Fibroblast of upper back skin (primary cell): ENCODE measurements around the gene S100A2.
"Not testable (repeated sequence)": the region's sequence is repeated elsewhere in the genome, so short reads cannot be mapped to it uniquely, and the experiment has no call there.

Experiments
- DNase-seq: peaks from one replicate; pipeline ENCODE4 v3.0.0-alpha.2; 2013

The S100A2 gene

DNA sequence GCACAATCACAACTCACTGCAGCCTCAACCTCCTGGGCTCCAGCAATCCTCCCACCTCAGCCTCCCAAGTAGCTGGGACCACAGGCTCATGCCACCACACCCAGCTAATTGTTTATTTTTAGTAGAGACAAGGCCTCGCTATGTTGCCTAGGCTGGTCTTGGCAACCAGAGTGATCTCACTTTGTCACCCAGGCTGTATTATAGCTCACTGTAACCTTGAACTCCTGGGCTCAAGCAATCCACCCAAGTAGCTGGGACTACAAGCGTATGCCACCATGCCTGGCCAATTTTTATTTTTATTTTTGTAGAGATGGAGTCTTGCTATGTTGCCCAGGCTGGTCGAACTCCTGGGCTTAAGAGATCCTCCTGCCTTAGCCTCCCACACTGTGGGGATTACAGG, 3.6 kb downstream of the S100A2 start:
- DNase-seq, result not testable (repeated sequence)

DNA sequence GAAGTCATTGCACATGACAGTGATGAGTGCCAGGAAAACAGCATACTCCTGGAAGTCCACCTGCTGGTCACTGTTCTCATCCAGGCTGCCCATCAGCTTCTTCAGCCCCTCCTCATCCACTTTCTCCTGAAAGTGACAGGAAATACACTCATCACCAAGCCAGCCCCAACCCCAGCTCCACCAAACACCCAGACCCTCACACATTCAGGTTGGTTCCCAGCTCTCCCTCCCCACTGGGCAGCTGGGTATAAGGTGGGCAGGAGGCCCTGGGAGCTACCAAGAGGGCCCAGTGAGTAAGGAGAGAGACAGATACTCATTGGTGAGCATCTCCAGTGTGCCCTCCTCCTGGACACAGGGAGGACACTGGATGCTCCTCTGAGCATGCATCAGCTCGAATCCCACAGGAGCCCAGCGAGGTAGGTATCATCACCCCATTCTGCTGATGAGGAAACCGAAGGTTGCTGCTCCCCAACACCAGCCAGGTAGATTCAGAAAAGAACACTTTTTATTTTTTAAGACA, 4.1 kb downstream of the S100A2 start:
- DNase-seq, result no peak

DNA sequence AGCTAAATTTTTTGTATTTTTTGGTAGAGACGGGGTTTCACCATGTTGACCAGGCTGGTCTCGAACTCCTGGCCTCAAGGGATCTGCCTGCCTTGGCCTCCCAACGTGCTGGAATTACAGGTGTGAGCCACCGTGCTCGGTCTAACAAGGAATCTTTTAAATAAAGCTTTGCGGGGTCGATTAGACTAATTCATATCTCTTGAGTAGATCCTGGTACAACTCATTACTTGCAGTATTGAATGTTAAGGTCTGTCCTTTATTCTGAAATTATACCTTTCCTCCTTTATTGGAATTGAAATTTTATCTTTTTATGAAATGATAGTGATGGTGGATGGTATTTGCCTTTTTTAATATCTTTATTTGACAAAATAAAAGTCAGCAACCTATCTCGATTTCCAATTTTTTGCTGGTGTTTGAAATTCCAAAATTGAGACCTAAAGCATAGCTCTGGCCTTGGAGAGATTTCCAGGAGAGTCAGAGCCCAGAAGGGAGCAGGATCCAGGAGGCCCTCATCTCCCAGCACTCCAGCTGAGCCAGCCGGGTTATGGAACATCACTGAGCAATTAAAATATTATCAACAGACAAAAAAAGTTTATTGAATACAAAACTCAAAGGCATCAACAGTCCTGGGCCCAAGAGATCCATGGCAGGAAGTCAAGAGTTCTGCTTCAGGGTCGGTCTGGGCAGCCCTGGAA, 4.7 kb downstream of the S100A2 start:
- DNase-seq, result no peak

DNA sequence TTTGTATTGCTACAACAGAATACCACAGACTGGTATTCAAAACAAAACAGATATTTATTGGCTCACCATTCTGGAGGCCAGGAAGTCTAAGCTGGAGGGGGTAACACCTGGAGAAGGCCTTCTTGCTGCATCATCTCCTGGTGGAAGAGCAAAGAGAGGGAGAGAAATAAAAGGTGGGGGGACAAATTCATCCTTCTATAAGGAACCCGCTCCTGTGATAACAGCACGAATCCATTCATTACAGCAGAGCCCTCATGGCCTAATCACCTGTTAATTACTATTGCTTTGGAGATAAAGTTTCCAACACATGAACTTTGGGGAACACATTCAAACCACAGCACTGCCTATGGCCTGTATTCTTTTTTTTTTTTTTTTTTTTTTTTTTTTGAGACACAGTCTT, 5.4 kb downstream of the S100A2 start:
- DNase-seq, result no peak

DNA sequence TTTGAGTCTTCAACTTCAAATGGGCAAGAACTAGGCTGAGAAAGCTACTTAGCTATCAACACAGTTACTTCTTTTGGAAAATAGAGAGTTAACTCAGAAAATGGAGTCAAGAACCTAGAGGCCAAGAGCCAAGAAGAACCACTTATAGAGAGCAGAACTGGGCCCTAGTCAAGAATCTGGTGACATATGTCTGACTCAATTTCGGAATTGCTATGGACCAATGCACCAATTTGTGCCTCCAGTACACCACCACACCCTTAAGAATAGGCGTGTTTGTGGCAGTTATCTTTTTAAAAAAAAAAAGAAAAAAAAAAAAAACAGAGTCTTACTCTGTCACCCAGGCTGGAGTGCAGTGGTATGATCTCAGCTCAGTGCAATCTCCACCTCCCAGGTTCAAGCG, 7.8 kb downstream of the S100A2 start:
- DNase-seq, result no peak

DNA sequence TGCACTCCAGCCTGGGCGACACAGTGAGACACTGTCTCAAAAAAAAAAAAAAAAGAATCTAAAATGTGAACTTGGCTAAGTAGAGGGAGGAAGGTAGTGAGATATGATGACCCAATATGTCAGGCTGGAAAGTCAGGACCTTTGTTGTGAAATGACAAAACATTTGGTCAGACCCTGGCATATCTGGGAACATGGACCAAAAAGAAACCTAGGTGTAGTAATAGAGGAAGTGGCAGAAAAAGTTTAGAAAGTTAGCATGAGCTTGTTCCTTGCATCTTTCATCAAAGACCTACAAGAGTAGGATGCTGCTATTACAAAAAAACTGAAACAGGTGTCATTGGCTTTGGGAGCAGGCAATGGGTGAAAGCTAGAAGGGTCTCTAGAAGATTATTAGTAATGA, 9.3 kb downstream of the S100A2 start:
- DNase-seq, result no peak

DNA sequence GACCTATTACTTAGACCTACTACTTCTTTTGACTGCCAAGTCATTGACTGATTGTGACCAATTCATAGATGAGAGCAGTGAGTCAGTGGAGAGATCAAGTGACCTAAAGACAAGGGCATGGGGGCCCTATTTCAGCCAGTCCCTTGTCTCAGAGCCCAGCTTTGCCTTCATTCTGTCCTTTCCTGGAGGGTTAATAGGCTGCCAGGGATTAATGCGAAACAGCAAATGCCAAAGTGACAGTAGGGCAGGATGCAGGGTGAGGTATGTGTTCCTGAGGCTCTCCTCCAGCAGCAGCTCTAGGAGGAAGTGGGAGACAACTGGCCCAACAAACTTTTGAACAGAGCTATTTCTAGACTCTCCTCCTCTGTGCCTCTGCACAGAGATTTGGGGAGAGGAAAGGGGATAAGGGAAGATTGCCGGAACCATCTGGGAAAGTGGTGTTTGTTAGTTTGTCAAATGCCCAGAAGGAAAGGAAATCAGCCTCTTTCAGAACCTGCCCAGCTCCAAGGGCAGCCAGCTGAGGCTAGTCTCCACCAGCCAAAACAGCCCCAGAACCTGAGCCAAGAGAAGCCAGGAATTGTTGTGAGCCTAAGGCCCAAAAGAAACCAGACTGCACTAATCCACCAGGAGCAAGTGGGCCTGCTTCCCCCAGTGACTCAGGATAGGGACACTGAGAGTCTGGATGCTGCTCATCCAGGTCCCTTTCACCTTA, 11.7 kb downstream of the S100A2 start:
- DNase-seq, result no peak

DNA sequence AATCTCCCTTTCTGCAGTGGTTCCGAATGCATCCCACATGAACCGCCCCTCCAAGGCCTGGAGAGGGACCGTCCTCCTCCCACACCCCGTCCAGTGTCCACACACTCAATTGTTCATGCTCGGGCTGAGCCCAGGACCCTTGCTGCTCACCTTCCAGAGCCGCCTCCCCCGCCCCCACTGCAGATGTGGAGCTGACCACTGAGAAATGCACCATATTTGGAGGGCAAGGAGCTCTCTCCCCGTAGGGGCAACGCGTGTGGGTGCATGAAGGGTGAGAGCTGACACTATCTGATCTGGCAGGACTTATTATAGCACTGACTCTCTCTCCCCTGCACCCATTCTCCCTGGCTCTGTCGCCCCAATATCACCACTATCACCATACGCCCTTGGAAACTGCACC, 12.5 kb downstream of the S100A2 start:
- DNase-seq, result no peak

DNA sequence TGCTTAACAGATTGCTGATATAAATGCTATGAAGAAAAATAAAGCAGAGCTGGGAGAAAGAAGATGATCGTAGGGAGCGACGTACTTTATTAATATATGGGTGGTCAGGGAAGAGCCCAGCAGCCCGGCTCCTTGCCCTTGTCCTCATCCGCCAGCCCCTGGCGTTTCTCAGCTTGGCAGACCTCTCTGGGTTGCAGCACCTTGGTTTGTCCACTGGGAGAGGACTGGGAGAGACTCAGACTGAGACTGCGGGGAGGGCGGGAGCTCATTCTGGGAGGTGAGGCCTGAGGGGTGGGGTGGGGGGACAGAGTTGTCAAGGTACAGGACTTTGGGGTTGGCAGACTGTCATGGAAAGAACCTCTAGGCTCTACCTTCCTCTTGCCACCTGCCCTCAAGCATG, 13.3 kb downstream of the S100A2 start:
- no peak for DNase-seq

DNA sequence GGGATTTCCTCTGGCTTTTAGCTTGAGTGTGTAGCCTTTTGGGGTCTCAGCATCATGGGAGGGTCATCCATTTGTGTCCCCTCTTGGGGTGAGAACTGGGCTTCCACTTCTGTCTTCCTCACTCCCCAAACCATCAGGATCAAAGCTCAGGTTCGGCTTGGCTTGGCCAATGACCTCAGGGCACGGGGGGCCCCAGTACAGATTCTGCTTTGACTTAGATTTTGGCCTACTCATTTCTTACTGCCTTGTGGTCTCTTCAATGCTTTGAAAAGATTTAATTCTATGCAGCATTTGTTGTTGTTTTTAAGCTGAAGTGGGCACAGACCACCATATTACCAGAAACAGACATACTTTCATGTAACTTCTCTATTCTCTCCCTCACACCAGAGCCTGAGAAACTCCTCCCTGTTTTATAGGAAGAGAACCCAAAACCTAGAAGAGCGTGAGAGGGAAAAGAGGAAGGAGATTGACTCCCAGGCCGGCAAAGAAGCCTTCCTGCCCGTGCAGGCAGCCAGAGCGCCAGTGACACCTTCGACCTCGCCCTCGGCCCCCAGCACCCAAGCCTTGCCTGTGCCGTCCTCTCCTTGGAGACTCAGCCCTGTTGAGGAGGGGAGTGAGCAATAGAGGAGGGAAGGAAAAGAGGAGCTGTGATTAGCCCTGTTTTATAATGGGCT, 14.7 kb downstream of the S100A2 start:
- no peak for DNase-seq

DNA sequence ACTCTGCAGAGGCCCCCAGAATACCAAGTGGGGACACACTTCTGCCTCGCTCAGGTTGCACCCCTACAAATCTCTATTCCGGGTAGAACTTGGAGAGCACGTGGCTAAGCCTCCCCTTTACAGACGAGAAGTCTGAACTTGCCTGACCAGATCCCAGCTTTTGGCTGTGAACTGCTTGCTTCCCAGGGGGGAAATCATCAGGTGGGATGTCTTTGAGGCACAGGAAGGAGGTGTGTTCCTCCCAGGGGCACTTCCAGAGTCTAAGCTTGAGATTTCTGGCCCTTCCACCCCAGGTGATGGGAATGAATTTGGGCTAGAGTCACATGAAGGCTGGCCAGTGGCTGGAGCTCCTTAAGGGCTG, 15.3 kb downstream of the S100A2 start:
- no peak for DNase-seq

DNA sequence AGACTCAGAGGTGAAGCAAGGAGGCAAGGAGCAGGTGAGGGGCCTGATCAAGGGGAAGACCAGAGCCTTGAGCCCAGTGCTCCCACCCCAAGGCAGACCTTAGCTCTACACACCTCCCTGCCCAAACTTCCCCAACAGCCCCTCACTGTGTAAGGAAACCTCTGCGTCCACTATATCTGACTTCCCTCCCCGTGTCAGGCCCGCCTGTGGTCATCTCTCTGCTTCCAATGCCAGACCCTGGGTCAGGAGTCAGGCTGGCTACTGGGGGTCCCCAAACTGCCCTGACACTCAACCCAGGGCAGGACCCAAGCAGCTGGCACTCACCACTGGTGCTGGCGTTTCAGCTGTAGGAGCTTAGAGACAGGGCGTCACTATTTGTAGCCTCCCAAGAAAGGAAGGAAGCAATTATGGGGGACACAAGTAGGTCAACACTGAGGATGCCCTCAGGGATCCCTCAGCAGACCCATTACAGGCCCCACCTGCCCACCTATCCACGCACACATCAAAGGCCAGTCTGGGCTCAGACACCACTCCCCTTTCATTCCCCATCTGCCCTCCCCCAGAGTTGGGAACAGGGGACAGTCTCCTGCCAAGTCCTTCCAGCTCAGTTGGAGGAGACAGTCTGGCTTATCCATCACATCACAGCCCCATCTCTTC, 15.8 kb downstream of the S100A2 start:
- no peak for DNase-seq

DNA sequence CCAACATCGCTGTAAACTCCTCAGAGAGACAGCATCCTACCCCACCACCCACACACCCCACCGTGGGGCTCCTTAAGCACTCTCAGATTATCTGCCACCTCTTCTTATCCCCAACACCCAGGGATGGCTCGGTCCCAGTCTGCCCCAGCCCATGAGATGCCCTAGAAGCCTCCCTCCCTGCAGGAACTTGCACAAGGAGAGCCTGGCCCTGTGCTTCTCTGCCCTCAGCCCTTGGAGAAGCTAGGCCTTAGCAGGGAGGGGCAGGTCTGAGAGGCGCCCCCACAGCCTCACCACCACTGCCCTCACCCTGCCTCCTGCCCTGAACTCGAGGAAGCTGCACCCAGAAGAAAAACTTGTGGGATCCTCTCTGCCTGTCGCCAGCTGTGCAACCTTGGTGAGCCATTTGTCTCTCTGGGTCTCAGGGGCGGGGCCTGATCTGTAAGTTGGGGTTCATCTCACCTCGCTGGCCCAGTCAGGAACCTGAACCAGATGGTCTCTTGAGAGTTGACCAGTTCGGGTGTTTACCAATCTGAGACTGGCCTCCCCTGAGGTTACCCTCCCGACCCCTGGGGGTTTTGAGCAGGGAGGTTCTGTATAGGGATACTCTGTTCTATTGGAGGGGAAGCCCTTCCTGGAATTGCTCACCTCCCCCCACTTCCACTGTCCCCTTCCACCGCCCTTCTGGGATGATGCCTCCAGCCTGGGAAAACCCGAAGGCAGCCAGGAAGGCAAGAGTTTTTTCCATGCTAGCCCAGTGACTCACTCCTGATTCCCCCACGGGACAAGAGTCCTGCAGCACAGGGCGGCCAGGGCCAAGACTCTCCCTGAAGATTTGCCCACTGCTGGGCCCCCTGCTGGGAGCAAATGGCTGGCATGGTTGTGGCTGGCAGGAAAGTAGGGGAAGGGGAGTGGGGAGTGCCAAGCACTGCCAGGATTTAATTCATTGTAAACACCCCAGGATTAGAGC, 16.6 kb downstream of the S100A2 start, which contains the start of gene S100A3:
Gene S100A3 (minus strand): TSS at position 537 of the 967 bp plus-strand sequence. CDS start 773 bp downstream, outside the sequence.
- peak; percentile 91 for DNase-seq

DNA sequence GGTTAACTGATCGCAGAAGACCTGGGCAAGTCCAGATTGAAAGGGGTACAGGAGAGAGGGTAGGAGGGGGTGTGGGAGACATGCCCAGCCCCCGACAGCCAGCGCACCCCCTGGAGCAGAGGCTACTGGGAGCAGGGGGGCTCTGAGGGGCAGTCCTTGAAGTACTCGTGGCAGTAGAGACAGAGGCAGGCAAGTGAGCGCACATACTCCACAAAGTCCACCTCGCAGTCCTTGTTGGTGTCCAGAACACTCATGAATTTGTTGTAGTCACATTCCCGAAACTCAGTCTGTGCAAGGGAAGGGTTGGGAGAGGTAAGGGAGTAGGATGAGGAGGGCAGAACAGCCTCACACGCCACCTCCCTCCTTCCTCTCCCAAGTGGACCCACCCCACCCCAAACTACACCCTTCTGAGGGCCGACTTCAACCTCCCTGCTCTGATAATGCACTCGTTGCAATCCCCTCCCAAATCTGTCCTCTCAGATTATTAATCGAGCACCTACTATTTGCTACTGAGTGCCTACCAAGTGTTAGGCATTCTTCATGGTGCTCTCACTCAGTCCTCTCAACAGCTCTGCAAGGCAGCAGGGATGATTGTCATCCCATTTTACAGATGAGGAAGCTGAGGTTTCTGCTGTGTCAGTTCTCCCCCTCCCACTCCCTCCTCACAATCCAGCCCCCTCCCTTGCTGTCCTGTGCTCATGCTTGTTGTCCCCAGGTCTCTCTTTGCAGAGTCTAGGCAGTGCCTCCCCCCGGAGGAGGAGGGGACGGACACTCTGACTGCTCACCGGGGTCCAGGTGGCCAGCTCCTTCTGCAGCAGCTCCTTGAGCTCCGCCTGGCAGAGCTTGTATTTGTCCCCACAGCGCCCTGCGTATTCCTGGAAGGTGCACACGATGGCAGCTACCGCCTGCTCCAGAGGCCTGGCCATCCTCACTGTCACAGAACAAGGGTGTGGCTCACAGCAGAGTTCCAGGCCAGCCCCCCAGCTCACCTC, 17.8 kb downstream of the S100A2 start:
- DNase-seq, result no peak

DNA sequence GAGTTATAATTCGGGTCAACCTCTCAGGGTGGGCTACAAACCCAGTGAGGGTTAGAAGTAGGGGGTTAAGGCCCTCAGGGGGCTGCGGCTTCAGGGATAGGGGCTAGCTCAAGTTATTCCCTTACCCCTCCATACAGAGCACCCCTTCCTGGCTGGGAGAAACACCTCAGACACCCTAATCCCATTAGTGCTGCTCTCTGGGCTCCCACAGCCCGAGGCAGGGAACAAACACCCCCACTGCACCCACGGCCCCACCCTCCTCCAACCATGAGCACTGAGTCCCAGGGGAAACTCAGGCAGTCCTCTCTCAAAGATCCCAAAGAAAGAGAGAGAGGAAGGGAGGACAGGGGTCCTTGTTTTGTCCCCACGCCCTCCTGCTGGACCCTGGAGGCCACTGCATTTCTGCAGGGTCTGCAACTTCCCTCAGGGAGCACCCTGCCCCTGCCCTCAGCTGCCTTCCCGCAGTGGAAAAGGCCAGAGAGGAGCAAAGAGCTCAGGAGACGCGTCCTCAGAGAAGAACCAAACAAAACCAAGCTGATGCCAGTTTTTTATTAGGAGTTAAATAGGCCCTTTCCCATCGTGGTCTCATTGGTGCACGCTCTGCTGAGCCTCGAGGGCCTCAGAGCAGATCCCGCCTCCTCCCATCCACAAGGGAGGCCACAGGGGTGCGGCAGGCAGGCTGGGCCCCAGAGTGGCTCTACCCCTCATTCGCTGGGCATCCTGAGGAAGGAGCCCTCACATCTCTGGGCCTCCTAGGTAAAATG, 18.7 kb downstream of the S100A2 start:
- DNase-seq, result no peak

DNA sequence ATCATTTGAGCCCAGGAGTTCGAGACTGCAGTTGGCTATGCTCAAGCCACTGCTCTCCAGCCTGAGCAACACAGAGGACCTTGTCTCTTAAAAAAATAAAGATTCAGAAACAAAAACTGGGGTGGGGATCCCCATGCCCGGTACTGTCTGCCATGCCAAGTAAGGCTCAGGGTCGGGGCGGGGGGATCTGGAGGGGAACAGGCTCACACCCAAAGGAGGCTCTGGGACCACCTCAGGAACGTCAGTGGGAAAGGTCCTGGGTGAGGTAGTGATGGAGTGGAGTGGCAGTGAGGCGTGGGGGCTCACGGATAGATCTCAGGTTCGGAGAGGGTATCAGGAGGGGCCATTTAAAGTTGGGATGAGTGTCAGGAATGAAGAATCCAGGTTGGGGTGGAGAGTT, 19.3 kb downstream of the S100A2 start:
- no peak for DNase-seq

DNA sequence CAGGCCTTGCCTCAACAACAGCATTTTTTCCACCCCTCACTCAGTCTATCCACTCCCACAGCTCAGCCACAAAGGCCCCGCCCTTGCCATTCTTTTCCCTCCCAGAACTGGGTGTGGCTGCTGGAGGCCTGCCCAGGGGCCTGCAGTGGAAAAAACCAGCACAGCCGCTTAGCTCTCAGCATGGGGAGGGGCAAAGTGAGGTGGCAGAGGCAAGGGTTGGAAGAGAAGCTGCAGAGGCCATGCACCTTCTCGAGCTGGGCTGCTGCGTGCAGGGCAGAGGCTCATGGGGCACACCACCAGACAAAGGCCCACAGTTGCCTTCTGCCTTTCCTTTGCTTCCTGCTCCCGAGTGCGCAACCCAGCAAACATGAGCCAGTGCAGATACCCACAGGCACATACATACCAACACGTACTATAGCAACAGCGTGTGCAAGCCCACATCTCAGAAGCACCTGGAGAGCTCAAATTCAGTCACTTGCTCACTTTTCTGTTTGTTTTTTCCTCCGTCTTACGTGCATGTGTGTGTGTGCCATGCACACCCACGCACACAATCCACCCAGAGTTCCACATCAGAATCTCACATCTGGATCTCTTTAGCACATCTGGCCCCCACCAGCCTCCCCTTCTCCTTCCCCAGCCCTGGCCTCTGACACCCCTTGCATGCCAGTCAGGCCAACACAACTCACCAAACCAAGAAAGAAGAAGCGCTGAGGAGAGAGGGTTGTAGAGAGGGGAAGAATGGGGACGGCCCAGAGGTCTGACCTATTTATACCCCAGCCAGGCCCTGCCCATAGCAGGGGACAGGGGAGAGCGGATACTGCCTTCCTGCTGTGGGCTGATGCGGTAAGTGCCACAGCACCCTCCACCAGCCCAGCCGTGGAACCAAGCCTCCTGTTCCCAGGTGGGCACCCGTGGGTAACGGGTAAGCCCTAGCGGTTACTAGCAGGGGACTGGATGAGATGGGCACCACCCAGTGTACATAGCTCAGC, 20.3 kb downstream of the S100A2 start, which contains the start of gene S100A4:
Gene S100A4 (minus strand): TSS at position 740 of the 989 bp plus-strand sequence. CDS start 1,012 bp downstream, outside the sequence.
- DNase-seq, result peak; percentile 94

DNA sequence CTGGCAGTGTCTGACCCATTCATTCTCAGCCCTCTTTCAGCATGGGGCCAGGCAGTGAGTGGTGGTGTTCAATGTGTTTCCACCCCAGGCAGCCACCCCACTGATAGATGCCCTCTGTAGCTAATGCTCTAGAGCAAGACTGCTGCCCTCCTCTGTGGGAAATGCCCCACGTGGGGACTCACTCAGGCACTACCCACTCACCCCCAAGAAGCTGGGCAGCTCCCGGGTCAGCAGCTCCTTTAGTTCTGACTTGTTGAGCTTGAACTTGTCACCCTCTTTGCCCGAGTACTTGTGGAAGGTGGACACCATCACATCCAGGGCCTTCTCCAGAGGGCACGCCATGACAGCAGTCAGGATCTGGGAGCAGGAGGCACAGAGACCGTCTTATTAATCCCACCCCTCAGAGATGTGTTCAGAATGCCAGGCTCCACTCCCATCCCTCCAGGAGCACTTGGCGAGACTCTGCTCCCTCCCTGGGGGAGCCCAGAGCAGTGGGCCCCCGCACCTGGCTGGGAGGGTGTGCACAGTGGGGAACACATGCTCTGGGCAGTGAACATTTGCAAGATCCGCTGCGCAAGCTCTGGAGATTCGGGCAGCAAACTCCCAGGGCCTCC, 21.1 kb downstream of the S100A2 start:
- no peak for DNase-seq
